Measurements from ENCODE around the gene RND3. TPM values are rescaled to one million over a fixed set of nuclear protein-coding genes. Genes with fewer than 3 reads are reported as not detected.

RND3 gene
- total and polyA plus RNA-seq, 10 of the 15 experiments (the other 5 are each of a cell fraction or from before 2014, with no cell fraction given): 0.38 to 18.3 (median 0.93) TPM

- TF ChIP-seq HDAC6 (IDR thresholded peaks at IDR 0.05; ENCODE audit: unreplicated experiment): no peak
- TF ChIP-seq SIX5 (IDR thresholded peaks at IDR 0.05; ENCODE audit: low read depth, low read length, severe bottlenecking): no peak
- no peak for TF ChIP-seq MXI1 (IDR thresholded peaks at IDR 0.05; ENCODE audit: low read depth, low read length)
- no peak for TF ChIP-seq HSF1 (IDR thresholded peaks at IDR 0.05; ENCODE audit: low read depth, low read length)
- no peak for TF ChIP-seq EED (IDR thresholded peaks at IDR 0.05; ENCODE audit: low read depth)
- no peak for TF ChIP-seq BCL3 (IDR thresholded peaks at IDR 0.05; ENCODE audit: borderline replicate concordance, insufficient read depth, low read depth, low read length, poor library complexity, severe bottlenecking)
- TF ChIP-seq CUX1 (IDR thresholded peaks at IDR 0.05; ENCODE audit: insufficient replicate concordance, low read depth, low read length): no peak
- no peak for TF ChIP-seq SIN3A (IDR thresholded peaks at IDR 0.05; ENCODE audit: low read depth, low read length)
- TF ChIP-seq WRNIP1 (IDR thresholded peaks at IDR 0.05; ENCODE audit: borderline replicate concordance, low read depth, low read length): no peak
- TF ChIP-seq USF1 (IDR thresholded peaks at IDR 0.05; ENCODE audit: borderline replicate concordance, extremely low read length, insufficient read depth, low read depth, low read length): no peak
- TF ChIP-seq PKNOX1 (IDR thresholded peaks at IDR 0.05): 0 out of 2 replicates have a peak, but pooled peaks have one; percentile 10
- TF ChIP-seq POLR2AphosphoS5 (IDR thresholded peaks at IDR 0.05; ENCODE audit: low read length): no peak
- no peak for TF ChIP-seq PAX8 (IDR thresholded peaks at IDR 0.05)
- TF ChIP-seq NBN (IDR thresholded peaks at IDR 0.05): no peak
- TF ChIP-seq POU2F2 (IDR thresholded peaks at IDR 0.05; ENCODE audit: borderline replicate concordance, low read depth, low read length): no peak
These were observed at the start of gene RND3 (continued) for GRCh38 chr2:150487537-150488429.
